Adrenal gland (tissue), 12 donors: ENCODE measurements around the gene SLC44A2. TPM values are rescaled to one million over a fixed set of nuclear protein-coding genes. Genes with fewer than 3 reads are reported as not detected.

Experiments
- DNase-seq, 7 donors: peaks; one replicate each; pipeline ENCODE4 v3.0.0-alpha.2; 2019 to 2020
- H3K27ac ChIP-seq, 5 donors: fragments of 200-600 bp; sonication (generic) in 4 of 5; 1 replicate in 3 of 5; 2 replicates in 2 of 5; pipeline versions ENCODE4 v1.5.1 to v1.8.0; 2016 to 2020; ENCODE audit warnings: mild to moderate bottlenecking in 1 of 5
- H3K27me3 ChIP-seq: fragments of 200-600 bp; 2 replicates; pipeline ENCODE4 v1.8.0; 2021
- H3K36me3 ChIP-seq, 2 donors: fragments of 200-600 bp; replicated peaks in 1 of 2; 1 replicate in 1 of 2; 2 replicates in 1 of 2; pipeline versions ENCODE4 v1.5.1 to v1.8.0; 2018 to 2022
- H3K4me1 ChIP-seq, 2 donors: fragments of 200-600 bp; replicated peaks in 1 of 2; 1 replicate in 1 of 2; 2 replicates in 1 of 2; pipeline versions ENCODE4 v1.5.1 to v1.8.0; 2018 to 2021
- H3K4me3 ChIP-seq, 4 donors: fragments of 200-600 bp; sonication (generic) in 3 of 4; one replicate each; pipeline ENCODE4 v1.5.1; 2016 to 2018
- H3K9me3 ChIP-seq, 3 donors: fragments of 200-600 bp; sonication (generic) in 1 of 3; replicated peaks in 1 of 3; 1 replicate in 2 of 3; 2 replicates in 1 of 3; pipeline versions ENCODE4 v1.5.1 to v1.8.0; 2016 to 2021
- CTCF ChIP-seq, 6 experiments: fragments of 450-650 bp in 4 of 6; fragments of 200-600 bp in 2 of 6; sonication (generic) in 1 of 6; IDR thresholded peaks; 1 replicate in 5 of 6; 2 replicates in 1 of 6; pipeline versions ENCODE4 v1.5.1 to v1.8.0; 2016 to 2021; ENCODE audit warnings: antibody characterized with exemption in 6 of 6, mild to moderate bottlenecking in 2 of 6, moderate library complexity in 1 of 6
- POLR2A ChIP-seq, 2 donors: fragments of 450-650 bp; IDR thresholded peaks; one replicate each; pipeline ENCODE4 v1.6.1; 2017; ENCODE audit warnings: antibody characterized with exemption in 2 of 2, mild to moderate bottlenecking in 2 of 2, moderate library complexity in 1 of 2
- WGBS, 4 donors: extraction: QIAGEN DNeasy Blood & Tissue Kit in 2 of 4; methylation state at CpG; one replicate each; pipeline versions ENCODE4 v1.1.5 to v1.1.7; 2013 to 2017; 5-methylcytosine and 5-hydroxymethylcytosine counted together
- intact Hi-C, 2 donors: fragments of 100-400 bp; cut with DNase I; formaldehyde crosslinking; loops; one replicate each; pipeline versions ENCODE4 v1.14.1 to v1.15.0; 2022 to 2023
- polyA plus RNA-seq, 3 donors: library from polyadenylated mRNA; stranded (reverse); fragments of 200-250 nt in 2 of 3; fragments of 350-450 nt in 1 of 3; fragmentation: Illumina TruSeq in 1 of 3; extraction: RNeasy Lipid Tissue Mini Kit (QIAGEN cat#74804) in 1 of 3; gene quantifications; one replicate each; pipeline ENCODE4 v1.2.3, GENCODE V29; 2013 to 2014
- total RNA-seq, 9 donors: library from RNA; depleted of rRNA in 4 of 9; stranded (reverse); fragments of >200 nt in 4 of 9; fragments of 120-200 nt in 1 of 9; fragmentation: NEBNext Ultra II Directional in 1 of 9; extraction: Animal tissue kit (Norgen Biotek cat#: 25700) in 1 of 9; gene quantifications; one replicate each; pipeline versions ENCODE4 v1.1.0 to v1.2.4, GENCODE V29; 2013 to 2023
- donor health status: healthy with polysubstance abuse.
- donor health status: Bipolar disorder and iron deficiency.
- donor health status: DM: yes; HTN: yes; CAD: no.
- donor health status: DM: no; HTN: no; CAD: no.
- donor health status: DM: no; HTN: no; CAD: no.
- donor health status: DM: yes; HTN: yes; CAD: no.

Gene SLC44A2
- total and polyA plus RNA-seq, 12 donors: 20.4 to 188 (median 87.4) TPM

GRCh38 chr19:10617409-10618121, 7.8 kb upstream of the SLC44A2 start:
- Histone ChIP-seq H3K36me3 (no peaks in the 10 kb centered on the region), H3K4me3 (no peak overlapping the region), H3K4me1 (peaks cover 5 to 11% of the 10 kb centered on the region in 2 donors), H3K9me3 (no peaks in the 10 kb centered on the region), H3K27me3 (no peaks in the 10 kb centered on the region), H3K27ac (peak overlapping the region in 1 of 5 donors; percentile 49)
- 88 to 90% (median 89%) methylated on average over 15 of the region's 15 CpGs for WGBS, 4 donors
- no peak for DNase-seq
- TF ChIP-seq CTCF (IDR thresholded peaks at IDR 0.05) (no peak), POLR2A (IDR thresholded peaks at IDR 0.05) (no peak)
- intact Hi-C loops: no loop called here

GRCh38 chr19:10618846-10619245, 6.5 kb upstream of the SLC44A2 start:
- TF ChIP-seq POLR2A (IDR thresholded peaks at IDR 0.05) (no peak), CTCF (IDR thresholded peaks at IDR 0.05) (no peak)
- intact Hi-C loops: no loop called here
- H3K27ac ChIP-seq: no peak overlapping the region
- peaks cover 0 to 3% of the 10 kb centered on the region in 2 donors for H3K4me1 ChIP-seq
- no peaks in the 10 kb centered on the region for H3K27me3 ChIP-seq
- no peaks in the 10 kb centered on the region for H3K36me3 ChIP-seq
- H3K4me3 ChIP-seq: no peak overlapping the region
- 95 to 98% (median 97%) methylated on average over 6 to 8 of the region's 8 CpGs for WGBS, 4 donors
- no peak for DNase-seq
- H3K9me3 ChIP-seq: no peaks in the 10 kb centered on the region

GRCh38 chr19:10620786-10621185, 4.6 kb upstream of the SLC44A2 start:
- H3K9me3 ChIP-seq: no peaks in the 10 kb centered on the region
- no peak overlapping the region for H3K4me3 ChIP-seq
- TF ChIP-seq POLR2A (IDR thresholded peaks at IDR 0.05) (no peak), CTCF (IDR thresholded peaks at IDR 0.05) (no peak)
- H3K27ac ChIP-seq: no peak overlapping the region
- no peak for DNase-seq
- H3K27me3 ChIP-seq: no peaks in the 10 kb centered on the region
- peaks cover 10 to 18% of the 10 kb centered on the region in 2 donors for H3K4me1 ChIP-seq
- H3K36me3 ChIP-seq: no peaks in the 10 kb centered on the region
- intact Hi-C loops: no loop called here
- 97 to 99% (median 98%) methylated on average over 4 of the region's 4 CpGs for WGBS, 4 donors

DNA sequence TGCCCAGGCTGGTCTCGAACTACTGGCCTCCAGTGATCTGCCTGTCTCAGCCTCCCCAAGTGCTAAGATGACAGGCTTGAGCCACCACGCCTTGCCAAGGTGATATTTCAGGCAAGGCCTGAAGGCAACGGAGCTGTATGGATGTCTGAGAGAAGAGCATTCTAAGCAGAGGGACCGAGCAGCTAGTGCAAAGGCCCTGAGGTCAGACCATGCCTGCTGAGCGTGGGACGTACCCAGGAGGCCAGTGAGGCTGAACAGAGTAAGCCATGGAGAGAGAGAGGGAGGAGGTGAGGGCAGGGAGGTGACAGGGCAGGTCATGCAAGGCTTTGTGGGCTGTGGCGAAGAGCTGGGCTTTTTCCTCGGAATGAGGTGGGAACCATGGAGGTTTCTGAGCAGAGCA, 3.4 kb upstream of the SLC44A2 start:
- DNase-seq: no peak
- Histone ChIP-seq H3K36me3 (no peaks in the 10 kb centered on the region), H3K4me1 (peaks cover 12 to 15% of the 10 kb centered on the region in 2 donors), H3K9me3 (no peaks in the 10 kb centered on the region), H3K27ac (no peak overlapping the region), H3K27me3 (no peaks in the 10 kb centered on the region), H3K4me3 (no peak overlapping the region)
- WGBS, 4 donors: 96 to 98% (median 96%) methylated on average over 6 to 8 of the region's 8 CpGs
- no peak for TF ChIP-seq CTCF (IDR thresholded peaks at IDR 0.05)
- TF ChIP-seq POLR2A (IDR thresholded peaks at IDR 0.05): no peak
- intact Hi-C loops: no loop called here
